Gastrocnemius medialis (tissue), 4 donors: ENCODE results near the gene ZC3H7A.

Experiments
- POLR2A ChIP-seq, 2 donors: fragments of 450-650 bp; IDR thresholded peaks; one replicate each; pipeline ENCODE4 v1.6.1; 2017; ENCODE audit warnings: antibody characterized with exemption in 2 of 2, mild to moderate bottlenecking in 2 of 2, moderate library complexity in 2 of 2
- TF ChIP-seq, protein P1 (sequence below), 5 experiments: fragments of 450-650 bp in 3 of 5; fragments of 200-600 bp in 2 of 5; sonication (generic) in 2 of 5; IDR thresholded peaks in 4 of 5; conservative IDR thresholded peaks in 1 of 5; 1 replicate in 4 of 5; 2 replicates in 1 of 5; pipeline ENCODE4 v1.5.1; 2016 to 2019; ENCODE audit warnings: antibody characterized with exemption in 5 of 5, mild to moderate bottlenecking in 3 of 5, moderate library complexity in 3 of 5

DNA sequence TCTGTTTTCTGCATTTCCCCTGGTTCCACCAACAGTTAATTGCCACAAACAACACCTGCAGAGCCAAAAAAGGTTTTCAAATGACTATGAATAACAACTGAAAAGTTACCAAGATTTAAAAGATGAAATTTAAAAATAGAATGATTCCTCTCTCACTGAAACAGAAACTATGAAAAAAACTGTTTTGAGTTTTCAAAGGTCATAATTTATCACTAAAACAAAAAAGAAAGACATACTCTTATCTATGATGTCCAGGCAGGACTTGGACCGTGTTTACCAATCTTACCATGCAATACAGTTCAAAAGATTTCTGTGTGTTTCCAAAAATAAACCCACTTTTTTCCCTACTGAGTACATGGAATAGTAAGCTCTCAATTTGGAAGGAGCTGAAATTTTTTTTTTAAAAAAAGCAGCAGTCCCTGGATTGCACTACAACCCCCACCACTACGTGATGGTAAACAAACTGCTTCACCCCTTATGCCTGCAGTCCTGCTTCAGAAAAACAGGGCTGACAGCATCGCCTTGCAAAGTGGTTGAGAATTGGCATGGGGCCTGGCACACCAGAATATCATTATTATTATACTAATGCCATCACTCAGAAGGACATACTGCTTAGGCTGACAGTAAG is 62.9 kb downstream of the ZC3H7A start:
- TF ChIP-seq, protein P1, sequence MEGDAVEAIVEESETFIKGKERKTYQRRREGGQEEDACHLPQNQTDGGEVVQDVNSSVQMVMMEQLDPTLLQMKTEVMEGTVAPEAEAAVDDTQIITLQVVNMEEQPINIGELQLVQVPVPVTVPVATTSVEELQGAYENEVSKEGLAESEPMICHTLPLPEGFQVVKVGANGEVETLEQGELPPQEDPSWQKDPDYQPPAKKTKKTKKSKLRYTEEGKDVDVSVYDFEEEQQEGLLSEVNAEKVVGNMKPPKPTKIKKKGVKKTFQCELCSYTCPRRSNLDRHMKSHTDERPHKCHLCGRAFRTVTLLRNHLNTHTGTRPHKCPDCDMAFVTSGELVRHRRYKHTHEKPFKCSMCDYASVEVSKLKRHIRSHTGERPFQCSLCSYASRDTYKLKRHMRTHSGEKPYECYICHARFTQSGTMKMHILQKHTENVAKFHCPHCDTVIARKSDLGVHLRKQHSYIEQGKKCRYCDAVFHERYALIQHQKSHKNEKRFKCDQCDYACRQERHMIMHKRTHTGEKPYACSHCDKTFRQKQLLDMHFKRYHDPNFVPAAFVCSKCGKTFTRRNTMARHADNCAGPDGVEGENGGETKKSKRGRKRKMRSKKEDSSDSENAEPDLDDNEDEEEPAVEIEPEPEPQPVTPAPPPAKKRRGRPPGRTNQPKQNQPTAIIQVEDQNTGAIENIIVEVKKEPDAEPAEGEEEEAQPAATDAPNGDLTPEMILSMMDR (IDR thresholded peaks at IDR 0.05 in 4 of 5, conservative IDR thresholded peaks at IDR 0.05 in 1 of 5), result no peak
- no peak for TF ChIP-seq POLR2A (IDR thresholded peaks at IDR 0.05)
